GM12873 (cell line): ENCODE data around the gene NT5E.

Experiments
- TF ChIP-seq, protein P1 (sequence below): IDR thresholded peaks from 2 replicates; pipeline ENCODE4 v1.5.1; 2012; ENCODE audit warnings: low read depth, mild to moderate bottlenecking, moderate library complexity, low read length, control low read depth; ENCODE audit not compliant: insufficient read depth; ENCODE audit errors: missing control alignments

NT5E gene

DNA sequence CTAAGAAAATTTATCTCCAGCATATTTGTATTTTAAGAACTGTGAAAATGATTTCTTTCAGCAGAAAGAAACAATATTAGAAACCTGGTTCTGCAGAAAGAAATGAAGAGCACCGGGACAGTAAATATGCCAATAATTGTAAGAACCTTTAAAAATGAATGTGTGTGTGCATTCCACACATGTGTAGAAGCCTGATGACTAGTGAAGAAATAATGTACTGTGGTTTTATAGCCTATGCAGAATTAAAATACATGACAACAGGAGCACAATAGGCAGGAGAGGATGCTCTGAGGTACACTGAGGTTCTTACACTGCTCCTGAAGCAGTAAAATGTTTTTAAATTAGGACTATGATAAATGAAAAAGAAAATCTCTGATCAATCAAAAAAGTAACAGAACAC, 94.9 kb downstream of the NT5E start:
- TF ChIP-seq, protein P1, sequence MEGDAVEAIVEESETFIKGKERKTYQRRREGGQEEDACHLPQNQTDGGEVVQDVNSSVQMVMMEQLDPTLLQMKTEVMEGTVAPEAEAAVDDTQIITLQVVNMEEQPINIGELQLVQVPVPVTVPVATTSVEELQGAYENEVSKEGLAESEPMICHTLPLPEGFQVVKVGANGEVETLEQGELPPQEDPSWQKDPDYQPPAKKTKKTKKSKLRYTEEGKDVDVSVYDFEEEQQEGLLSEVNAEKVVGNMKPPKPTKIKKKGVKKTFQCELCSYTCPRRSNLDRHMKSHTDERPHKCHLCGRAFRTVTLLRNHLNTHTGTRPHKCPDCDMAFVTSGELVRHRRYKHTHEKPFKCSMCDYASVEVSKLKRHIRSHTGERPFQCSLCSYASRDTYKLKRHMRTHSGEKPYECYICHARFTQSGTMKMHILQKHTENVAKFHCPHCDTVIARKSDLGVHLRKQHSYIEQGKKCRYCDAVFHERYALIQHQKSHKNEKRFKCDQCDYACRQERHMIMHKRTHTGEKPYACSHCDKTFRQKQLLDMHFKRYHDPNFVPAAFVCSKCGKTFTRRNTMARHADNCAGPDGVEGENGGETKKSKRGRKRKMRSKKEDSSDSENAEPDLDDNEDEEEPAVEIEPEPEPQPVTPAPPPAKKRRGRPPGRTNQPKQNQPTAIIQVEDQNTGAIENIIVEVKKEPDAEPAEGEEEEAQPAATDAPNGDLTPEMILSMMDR, result no peak
